ENCODE measurements around the gene DNAH7.

The DNAH7 gene

DNA sequence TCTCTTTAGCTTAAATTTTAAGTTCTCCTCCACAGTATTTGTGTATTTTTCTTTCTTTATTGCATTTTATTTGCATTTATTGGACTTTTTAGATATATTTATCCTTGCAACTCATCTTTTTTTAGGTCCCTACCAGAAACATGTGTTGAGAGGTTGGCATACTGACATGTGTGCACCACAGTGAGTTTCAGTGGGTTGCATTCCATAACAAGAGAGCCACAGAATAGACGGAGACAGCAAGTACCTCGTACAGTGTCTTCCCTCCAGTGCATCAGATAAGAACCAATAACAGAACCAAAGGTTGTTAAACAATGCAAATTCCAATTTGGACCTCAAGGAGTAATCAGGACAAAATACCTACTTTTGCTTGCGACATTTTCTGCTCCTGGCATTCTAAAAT lies 111.9 kb downstream of the DNAH7 start:
- Histone ChIP-seq H3K36me3 (ENCODE audit: control insufficient read depth, insufficient read depth, low read length) (no peaks in the 10 kb centered on the region), H3K4me3 (ENCODE audit: low read depth, low read length) (no peak overlapping the region), H3K9me3 (ENCODE audit: control insufficient read depth, low read length) (no peaks in the 10 kb centered on the region), H3K9ac (no peak overlapping the region), H3K4me2 (ENCODE audit: low read length) (no peak overlapping the region), H2AFZ (no peak overlapping the region), H3K79me2 (no peaks in the 10 kb centered on the region), H3K4me1 (no peaks in the 10 kb centered on the region), H3K27me3 (ENCODE audit: control insufficient read depth, insufficient read depth, low read length) (no peaks in the 10 kb centered on the region), H3K27ac (no peak overlapping the region)
- TF ChIP-seq, protein P1, sequence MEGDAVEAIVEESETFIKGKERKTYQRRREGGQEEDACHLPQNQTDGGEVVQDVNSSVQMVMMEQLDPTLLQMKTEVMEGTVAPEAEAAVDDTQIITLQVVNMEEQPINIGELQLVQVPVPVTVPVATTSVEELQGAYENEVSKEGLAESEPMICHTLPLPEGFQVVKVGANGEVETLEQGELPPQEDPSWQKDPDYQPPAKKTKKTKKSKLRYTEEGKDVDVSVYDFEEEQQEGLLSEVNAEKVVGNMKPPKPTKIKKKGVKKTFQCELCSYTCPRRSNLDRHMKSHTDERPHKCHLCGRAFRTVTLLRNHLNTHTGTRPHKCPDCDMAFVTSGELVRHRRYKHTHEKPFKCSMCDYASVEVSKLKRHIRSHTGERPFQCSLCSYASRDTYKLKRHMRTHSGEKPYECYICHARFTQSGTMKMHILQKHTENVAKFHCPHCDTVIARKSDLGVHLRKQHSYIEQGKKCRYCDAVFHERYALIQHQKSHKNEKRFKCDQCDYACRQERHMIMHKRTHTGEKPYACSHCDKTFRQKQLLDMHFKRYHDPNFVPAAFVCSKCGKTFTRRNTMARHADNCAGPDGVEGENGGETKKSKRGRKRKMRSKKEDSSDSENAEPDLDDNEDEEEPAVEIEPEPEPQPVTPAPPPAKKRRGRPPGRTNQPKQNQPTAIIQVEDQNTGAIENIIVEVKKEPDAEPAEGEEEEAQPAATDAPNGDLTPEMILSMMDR (IDR thresholded peaks at IDR 0.05) = no peak

DNA sequence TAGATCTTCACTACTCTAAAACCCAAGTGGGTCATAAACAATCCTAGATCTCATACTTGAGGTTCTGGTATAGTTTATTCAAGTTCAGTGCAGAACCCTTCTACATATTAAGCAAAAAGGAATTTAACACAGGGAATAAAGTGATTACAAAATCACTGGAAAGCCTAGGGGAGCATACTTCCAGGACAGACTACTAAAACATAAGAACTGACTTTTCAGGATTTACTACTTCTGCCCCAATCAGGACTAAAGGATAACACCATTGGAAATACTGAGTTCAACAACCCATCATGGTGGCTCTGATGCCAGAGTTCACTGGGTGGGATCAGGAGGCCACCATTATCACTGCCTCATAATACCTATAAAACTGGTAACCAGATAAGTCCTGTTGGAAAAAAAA lies 123.6 kb downstream of the DNAH7 start:
- Histone ChIP-seq H3K79me2 (no peaks in the 10 kb centered on the region), H3K36me3 (ENCODE audit: control insufficient read depth, insufficient read depth, low read length) (no peaks in the 10 kb centered on the region), H2AFZ (no peak overlapping the region), H3K27ac (no peak overlapping the region), H3K4me3 (ENCODE audit: low read depth, low read length) (no peak overlapping the region), H3K4me2 (ENCODE audit: low read length) (no peak overlapping the region), H3K9me3 (ENCODE audit: control insufficient read depth, low read length) (no peaks in the 10 kb centered on the region), H3K27me3 (ENCODE audit: control insufficient read depth, insufficient read depth, low read length) (no peaks in the 10 kb centered on the region), H3K9ac (no peak overlapping the region), H3K4me1 (no peaks in the 10 kb centered on the region)
- TF ChIP-seq, protein P1 (IDR thresholded peaks at IDR 0.05) = no peak

- Histone ChIP-seq H3K9me3 (ENCODE audit: control insufficient read depth, low read length) (no peaks in the 10 kb centered on the region), H3K4me1 (no peaks in the 10 kb centered on the region), H3K36me3 (ENCODE audit: control insufficient read depth, insufficient read depth, low read length) (no peaks in the 10 kb centered on the region), H3K4me3 (ENCODE audit: low read depth, low read length) (no peak overlapping the region), H3K4me2 (ENCODE audit: low read length) (no peak overlapping the region), H3K79me2 (no peaks in the 10 kb centered on the region), H3K27me3 (ENCODE audit: control insufficient read depth, insufficient read depth, low read length) (no peaks in the 10 kb centered on the region), H3K9ac (no peak overlapping the region), H3K27ac (no peak overlapping the region), H2AFZ (no peak overlapping the region)
- TF ChIP-seq, protein P1 (IDR thresholded peaks at IDR 0.05) = no peak
Measured at GRCh38 chr2:195937176-195937575, 131.5 kb downstream of the DNAH7 start.

GRCh38 chr2:195934484-195934883 lies 134.2 kb downstream of the DNAH7 start:
- no peaks in the 10 kb centered on the region for H3K79me2 ChIP-seq
- no peaks in the 10 kb centered on the region for H3K9me3 ChIP-seq (ENCODE audit: control insufficient read depth, low read length)
- H3K4me3 ChIP-seq (ENCODE audit: low read depth, low read length) = no peak overlapping the region
- H3K36me3 ChIP-seq (ENCODE audit: control insufficient read depth, insufficient read depth, low read length) = no peaks in the 10 kb centered on the region
- H2AFZ ChIP-seq = no peak overlapping the region
- H3K27ac ChIP-seq = no peak overlapping the region
- TF ChIP-seq, protein P1 (IDR thresholded peaks at IDR 0.05) = no peak
- no peaks in the 10 kb centered on the region for H3K27me3 ChIP-seq (ENCODE audit: control insufficient read depth, insufficient read depth, low read length)
- no peak overlapping the region for H3K9ac ChIP-seq
- no peak overlapping the region for H3K4me2 ChIP-seq (ENCODE audit: low read length)
- no peaks in the 10 kb centered on the region for H3K4me1 ChIP-seq

GRCh38 chr2:195929531-195929930 lies 139.1 kb downstream of the DNAH7 start:
- TF ChIP-seq, protein P1 (IDR thresholded peaks at IDR 0.05) = no peak
- H3K27me3 ChIP-seq (ENCODE audit: control insufficient read depth, insufficient read depth, low read length) = no peaks in the 10 kb centered on the region
- no peak overlapping the region for H3K27ac ChIP-seq
- H3K79me2 ChIP-seq = no peaks in the 10 kb centered on the region
- no peaks in the 10 kb centered on the region for H3K4me1 ChIP-seq
- no peak overlapping the region for H3K9ac ChIP-seq
- no peak overlapping the region for H3K4me3 ChIP-seq (ENCODE audit: low read depth, low read length)
- H3K9me3 ChIP-seq (ENCODE audit: control insufficient read depth, low read length) = no peaks in the 10 kb centered on the region
- H2AFZ ChIP-seq = no peak overlapping the region
- no peak overlapping the region for H3K4me2 ChIP-seq (ENCODE audit: low read length)
- no peaks in the 10 kb centered on the region for H3K36me3 ChIP-seq (ENCODE audit: control insufficient read depth, insufficient read depth, low read length)

All from parathyroid adenoma (tissue), 2 donors.